ENCODE measurements around the gene NDUFAF8. TPM values are rescaled to one million over a fixed set of nuclear protein-coding genes. Genes with fewer than 3 reads are reported as not detected.

Gene NDUFAF8
- total RNA-seq, 2 donors from 2014 or later, result 27.4 to 43.1 TPM

GRCh38 chr17:81228834-81229665 is 10.1 kb upstream of the NDUFAF8 start:
- no peaks in the 10 kb centered on the region for H3K9me3 ChIP-seq
- H3K27ac ChIP-seq, result no peak overlapping the region
- H3K4me1 ChIP-seq (replicated peaks), result no peaks in the 10 kb centered on the region
- intact Hi-C loops (cut with DNase I), result no loop called here
- 90% methylated on average over 27 of the region's 32 CpGs for WGBS
- no peak for DNase-seq (ENCODE audit: low spot score)
- peaks cover 0 to 4% of the 10 kb centered on the region in 2 donors for H3K36me3 ChIP-seq
- TF ChIP-seq POLR2A (IDR thresholded peaks at IDR 0.05), result no peak
- no peak for TF ChIP-seq POLR2AphosphoS5 (IDR thresholded peaks at IDR 0.05)
- no peak for TF ChIP-seq CTCF (IDR thresholded peaks at IDR 0.05)
- H3K4me3 ChIP-seq, result no peak overlapping the region
- no peaks in the 10 kb centered on the region for H3K27me3 ChIP-seq (replicated peaks; ENCODE audit: insufficient read depth)

GRCh38 chr17:81229666-81229920 is 9.5 kb upstream of the NDUFAF8 start:
- no peak overlapping the region for H3K4me3 ChIP-seq
- WGBS, result 93% methylated on average over 14 of the region's 14 CpGs
- H3K27me3 ChIP-seq (replicated peaks; ENCODE audit: insufficient read depth), result no peaks in the 10 kb centered on the region
- H3K4me1 ChIP-seq (replicated peaks), result no peaks in the 10 kb centered on the region
- H3K36me3 ChIP-seq, result peaks cover 0 to 4% of the 10 kb centered on the region in 2 donors
- no peaks in the 10 kb centered on the region for H3K9me3 ChIP-seq
- DNase-seq (ENCODE audit: low spot score), result no peak
- H3K27ac ChIP-seq, result no peak overlapping the region
- intact Hi-C loops (cut with DNase I), result no loop called here
- TF ChIP-seq POLR2AphosphoS5 (IDR thresholded peaks at IDR 0.05), result no peak
- TF ChIP-seq POLR2A (IDR thresholded peaks at IDR 0.05), result no peak
- TF ChIP-seq CTCF (IDR thresholded peaks at IDR 0.05), result no peak

- intact Hi-C loops (cut with DNase I), result no loop called here
- WGBS, result 93% methylated on average over 26 of the region's 26 CpGs
- H3K27me3 ChIP-seq (replicated peaks; ENCODE audit: insufficient read depth), result no peaks in the 10 kb centered on the region
- DNase-seq (ENCODE audit: low spot score), result no peak
- no peak for TF ChIP-seq POLR2A (IDR thresholded peaks at IDR 0.05)
- no peak for TF ChIP-seq CTCF (IDR thresholded peaks at IDR 0.05)
- TF ChIP-seq POLR2AphosphoS5 (IDR thresholded peaks at IDR 0.05), result no peak
- no peaks in the 10 kb centered on the region for H3K9me3 ChIP-seq
- H3K27ac ChIP-seq, result no peak overlapping the region
- peaks cover 0 to 4% of the 10 kb centered on the region in 2 donors for H3K36me3 ChIP-seq
- no peaks in the 10 kb centered on the region for H3K4me1 ChIP-seq (replicated peaks)
- no peak overlapping the region for H3K4me3 ChIP-seq
Measured at GRCh38 chr17:81230043-81230820, 8.9 kb upstream of the NDUFAF8 start.

- H3K4me1 ChIP-seq (replicated peaks), result no peaks in the 10 kb centered on the region
- no peak for DNase-seq (ENCODE audit: low spot score)
- peaks cover 0 to 4% of the 10 kb centered on the region in 2 donors for H3K36me3 ChIP-seq
- intact Hi-C loops (cut with DNase I), result no loop called here
- H3K9me3 ChIP-seq, result no peaks in the 10 kb centered on the region
- H3K27ac ChIP-seq, result no peak overlapping the region
- H3K27me3 ChIP-seq (replicated peaks; ENCODE audit: insufficient read depth), result no peaks in the 10 kb centered on the region
- WGBS, result 88% methylated on average over 31 of the region's 31 CpGs
- TF ChIP-seq CTCF (IDR thresholded peaks at IDR 0.05), result no peak
- TF ChIP-seq POLR2A (IDR thresholded peaks at IDR 0.05), result no peak
- no peak for TF ChIP-seq POLR2AphosphoS5 (IDR thresholded peaks at IDR 0.05)
- no peak overlapping the region for H3K4me3 ChIP-seq
Measured at GRCh38 chr17:81231121-81231645, 7.9 kb upstream of the NDUFAF8 start.

Data from prostate gland (tissue), 2 donors.